Right renal cortex interstitium (tissue), 3 donors: ENCODE results near the gene CDC25A. TPM values are rescaled to one million over a fixed set of nuclear protein-coding genes. Genes with fewer than 3 reads are reported as not detected.
"Not testable (repeated sequence)": the region's sequence is repeated elsewhere in the genome, so short reads cannot be mapped to it uniquely, and the experiment has no call there.

ENCODE experiments used
- DNase-seq, 3 donors: peaks; one replicate each; pipeline ENCODE4 v3.0.0-alpha.2; 2013; ENCODE audit warnings: low read depth in 3 of 3, low spot score in 2 of 3
- polyA plus RNA-seq, 3 donors: library from polyadenylated mRNA; unstranded; fragments of 120-200 nt; gene quantifications; one replicate each; pipeline ENCODE4 v1.2.1, GENCODE V29; 2013; ENCODE audit not compliant: insufficient read length in 3 of 3

Gene CDC25A
- polyA plus RNA-seq, 3 donors, result 10.5 to 11.6 (median 11.2) TPM

- not testable (repeated sequence) for DNase-seq
Measured at GRCh38 chr3:48112108-48112791, 76.0 kb downstream of the CDC25A start.

- DNase-seq, result no peak
Measured at GRCh38 chr3:48110463-48110862, 77.8 kb downstream of the CDC25A start.

GRCh38 chr3:48107227-48107626, 81.0 kb downstream of the CDC25A start:
- no peak for DNase-seq

Other genes with a start within 250 kb of the CDC25A start
- gene MAP4, start 172.0 kb downstream of the CDC25A start, polyA plus RNA-seq, result 100 to 1,000 TPM; 176 to 187 (median 182) TPM
- 1 to 10 TPM in 1 of 3 donors, under 1 TPM in 2; 0.17 to 1.2 (median 0.36) TPM for gene CAMP, start 35.1 kb upstream of the CDC25A start, polyA plus RNA-seq
- gene ZNF589, start 52.7 kb upstream of the CDC25A start, polyA plus RNA-seq, result 10 to 100 TPM; 14.6 to 16.8 (median 15.7) TPM
- gene NME6, start 113.0 kb upstream of the CDC25A start, polyA plus RNA-seq, result 10 to 100 TPM; 29.0 to 30.2 (median 30.2) TPM
- gene SPINK8, start 145.2 kb upstream of the CDC25A start, polyA plus RNA-seq, result under 1 TPM in 1 of 3 donors, not detected in 2; 0.37 TPM
- under 1 TPM; 0.33 to 0.50 (median 0.35) TPM for gene FBXW12, start 183.8 kb upstream of the CDC25A start, polyA plus RNA-seq
- 100 to 1,000 TPM; 140 to 172 (median 150) TPM for gene PLXNB1, start 241.7 kb upstream of the CDC25A start, polyA plus RNA-seq